ENCODE measurements around the gene KRTAP4-12. TPM values are rescaled to one million over a fixed set of nuclear protein-coding genes. Genes with fewer than 3 reads are reported as not detected.

KRTAP4-12 gene
- total and polyA plus RNA-seq, 2 of the 13 experiments (the other 11 are each of a cell fraction or from before 2014, with no cell fraction given): not detected

GRCh38 chr17:41127371-41127770, 3.4 kb upstream of the KRTAP4-12 start:
- no peak for TF ChIP-seq ZBTB14 (CRISPR knock-in tag; IDR thresholded peaks at IDR 0.05)
- no peak for TF ChIP-seq NCOA1 (CRISPR knock-in tag; IDR thresholded peaks at IDR 0.05)
- no peak for TF ChIP-seq MIER2 (CRISPR knock-in tag; IDR thresholded peaks at IDR 0.05)
- TF ChIP-seq ZNF282 (IDR thresholded peaks at IDR 0.05; ENCODE audit: partially characterized antibody): no peak
- TF ChIP-seq ZNF326 (CRISPR knock-in tag; IDR thresholded peaks at IDR 0.05; ENCODE audit: borderline replicate concordance): no peak
- no peak for TF ChIP-seq TOPORS (CRISPR knock-in tag; IDR thresholded peaks at IDR 0.05)
- no peak for TF ChIP-seq ZNF17 (CRISPR knock-in tag; IDR thresholded peaks at IDR 0.05)
- TF ChIP-seq NR1H2 (CRISPR knock-in tag; IDR thresholded peaks at IDR 0.05; ENCODE audit: borderline replicate concordance, low read depth): no peak
- no peak for TF ChIP-seq ZNF143 (CRISPR knock-in tag; IDR thresholded peaks at IDR 0.05)
- no peak for TF ChIP-seq ZNF576 (CRISPR knock-in tag; IDR thresholded peaks at IDR 0.05)
- no peak for TF ChIP-seq ZBTB39 (CRISPR knock-in tag; IDR thresholded peaks at IDR 0.05)
- FAIRE-seq (no peak), ATAC-seq (no peak), DNase-seq (ENCODE audit: low spot score) (no peak)
- no TSS peak for BruUV-seq (replicated peaks)
- no peak overlapping the region for H3K4me3 ChIP-seq (replicated peaks in 1 of 3; ENCODE audit: insufficient read depth in 1 of 3, low read depth in 2 of 3, low read length in 3 of 3)
- WGBS (ENCODE audit: low lambda C conversion rate): 2% methylated on average over 1 of the region's 1 CpG
- H3K9ac ChIP-seq (ENCODE audit: insufficient read depth, low read depth, low read length): no peak overlapping the region
- ChIA-PET POLR2A (no interaction called here), CTCF (ENCODE audit: low intra/inter-chr PET ratio, low total read pairs) (no interaction called here)
- H3K27me3 ChIP-seq (ENCODE audit: control insufficient read depth in 1 of 2, insufficient read depth in 2 of 2, low read length in 2 of 2): 0 out of 5 replicates have a peak, but pooled peaks cover 0 to 3% of the 10 kb centered on the region in 2 experiments
- no peaks in the 10 kb centered on the region for H4K20me1 ChIP-seq (ENCODE audit: insufficient read depth, low read length)
- H3K4me2 ChIP-seq (ENCODE audit: low read depth, low read length): no peak overlapping the region
- no peak overlapping the region for H3K27ac ChIP-seq (ENCODE audit: extremely low read length, insufficient read depth, low read length)
- H3K4me1 ChIP-seq (ENCODE audit: insufficient read depth, low read length): no peaks in the 10 kb centered on the region
- intact Hi-C loops (cut with micrococcal nuclease; ENCODE audit: unreplicated experiment) (no loop called here), in situ Hi-C loops (cut with HindIII; ENCODE audit: extremely low pct_ligation_motif_present, low pct_unique_long_range_greater_than_20kb) (no loop called here)
- no peaks in the 10 kb centered on the region for H3K36me3 ChIP-seq (replicated peaks in 1 of 2; ENCODE audit: control insufficient read depth in 1 of 2, insufficient read depth in 2 of 2, low read length in 2 of 2)
- H3K79me2 ChIP-seq (ENCODE audit: insufficient read depth, low read length): no peaks in the 10 kb centered on the region
- no peak overlapping the region for H2AFZ ChIP-seq (ENCODE audit: low read length)
- H3K9me3 ChIP-seq (ENCODE audit: low read length): no peaks in the 10 kb centered on the region
